Measurements from ENCODE around the gene METTL23.

DNA sequence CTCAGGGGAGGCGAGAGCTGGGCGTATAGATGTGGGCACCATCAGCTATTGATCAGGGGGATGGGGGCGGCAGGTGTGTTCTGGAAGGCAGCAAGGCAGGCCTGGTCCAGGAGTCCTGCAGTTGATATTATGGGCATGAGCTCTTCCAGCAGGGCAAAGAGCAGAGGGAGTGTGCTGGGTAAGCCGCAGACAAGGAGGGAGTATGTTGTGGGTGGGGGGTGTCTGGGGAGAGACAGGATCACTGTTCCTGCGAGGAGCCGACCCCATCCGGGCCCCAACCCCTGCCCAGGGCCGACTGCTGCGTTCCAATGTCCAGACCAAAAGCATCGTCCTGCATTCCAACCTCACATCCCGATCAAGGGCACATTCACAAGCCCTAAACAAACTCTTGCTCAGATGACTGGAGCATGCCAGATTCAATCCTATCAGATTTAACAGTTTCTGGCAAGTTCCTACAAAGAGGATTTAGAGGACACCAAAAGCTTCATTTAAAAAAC is 25.1 kb upstream of the METTL23 start:
- TF ChIP-seq, protein P1, sequence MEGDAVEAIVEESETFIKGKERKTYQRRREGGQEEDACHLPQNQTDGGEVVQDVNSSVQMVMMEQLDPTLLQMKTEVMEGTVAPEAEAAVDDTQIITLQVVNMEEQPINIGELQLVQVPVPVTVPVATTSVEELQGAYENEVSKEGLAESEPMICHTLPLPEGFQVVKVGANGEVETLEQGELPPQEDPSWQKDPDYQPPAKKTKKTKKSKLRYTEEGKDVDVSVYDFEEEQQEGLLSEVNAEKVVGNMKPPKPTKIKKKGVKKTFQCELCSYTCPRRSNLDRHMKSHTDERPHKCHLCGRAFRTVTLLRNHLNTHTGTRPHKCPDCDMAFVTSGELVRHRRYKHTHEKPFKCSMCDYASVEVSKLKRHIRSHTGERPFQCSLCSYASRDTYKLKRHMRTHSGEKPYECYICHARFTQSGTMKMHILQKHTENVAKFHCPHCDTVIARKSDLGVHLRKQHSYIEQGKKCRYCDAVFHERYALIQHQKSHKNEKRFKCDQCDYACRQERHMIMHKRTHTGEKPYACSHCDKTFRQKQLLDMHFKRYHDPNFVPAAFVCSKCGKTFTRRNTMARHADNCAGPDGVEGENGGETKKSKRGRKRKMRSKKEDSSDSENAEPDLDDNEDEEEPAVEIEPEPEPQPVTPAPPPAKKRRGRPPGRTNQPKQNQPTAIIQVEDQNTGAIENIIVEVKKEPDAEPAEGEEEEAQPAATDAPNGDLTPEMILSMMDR (IDR thresholded peaks at IDR 0.05): no peak
- no peak for TF ChIP-seq EP300 (IDR thresholded peaks at IDR 0.05)
- no peak for TF ChIP-seq POLR2A (IDR thresholded peaks at IDR 0.05)
- TF ChIP-seq POLR2AphosphoS5 (IDR thresholded peaks at IDR 0.05): no peak
